HG02884 (cell line): ENCODE results near the gene IFFO2.
A peak's percentile ranks its signal among the peaks of the same experiment; 100 is the strongest.

ENCODE experiments used
- ATAC-seq: cut with Tn5 transposase; IDR thresholded peaks from one replicate; pipeline ENCODE4 v1.9.1; 2021; ENCODE audit warnings: mild to moderate bottlenecking, moderate library complexity; ENCODE audit not compliant: unreplicated experiment

Gene IFFO2

GRCh38 chr1:18956193-18957135, at the start of gene IFFO2:
Gene IFFO2 (minus strand): TSS chr1:18956676. CDS start chr1:18956332, 344 bp downstream.
- peak; percentile 64 for ATAC-seq

- no peak for ATAC-seq
These were observed 49.5 kb upstream of the IFFO2 start for GRCh38 chr1:19006000-19006399.

GRCh38 chr1:19003371-19004290, 47.2 kb upstream of the IFFO2 start:
- no peak for ATAC-seq

- no peak for ATAC-seq
These were observed 43.6 kb upstream of the IFFO2 start for GRCh38 chr1:19000065-19000464.

GRCh38 chr1:18999359-18999758, 42.9 kb upstream of the IFFO2 start:
- ATAC-seq = no peak

- ATAC-seq = no peak
These were observed 41.7 kb upstream of the IFFO2 start for GRCh38 chr1:18998016-18998724.

- ATAC-seq = no peak
These were observed 41.0 kb upstream of the IFFO2 start for GRCh38 chr1:18997508-18997907.

- ATAC-seq = no peak
These were observed 40.2 kb upstream of the IFFO2 start for GRCh38 chr1:18996548-18997177.

- ATAC-seq = no peak
These were observed 37.9 kb upstream of the IFFO2 start for GRCh38 chr1:18994381-18994780.

- ATAC-seq = no peak
These were observed 36.2 kb upstream of the IFFO2 start for GRCh38 chr1:18992646-18993045.

GRCh38 chr1:18991585-18991984, 35.1 kb upstream of the IFFO2 start:
- ATAC-seq = no peak

GRCh38 chr1:18989896-18990295, 33.4 kb upstream of the IFFO2 start:
- no peak for ATAC-seq

- no peak for ATAC-seq
These were observed 32.8 kb upstream of the IFFO2 start for GRCh38 chr1:18989176-18989799.

- no peak for ATAC-seq
These were observed 24.8 kb upstream of the IFFO2 start for GRCh38 chr1:18981242-18981641.

GRCh38 chr1:18978706-18979105, 22.2 kb upstream of the IFFO2 start:
- ATAC-seq = no peak

GRCh38 chr1:18977428-18977827, 21.0 kb upstream of the IFFO2 start:
- no peak for ATAC-seq

- no peak for ATAC-seq
These were observed 19.6 kb upstream of the IFFO2 start for GRCh38 chr1:18976096-18976495.

GRCh38 chr1:18974606-18975005, 18.1 kb upstream of the IFFO2 start:
- ATAC-seq = no peak

GRCh38 chr1:18974005-18974404, 17.5 kb upstream of the IFFO2 start:
- ATAC-seq = no peak

GRCh38 chr1:18973446-18973955, 17.0 kb upstream of the IFFO2 start:
- no peak for ATAC-seq
